Hepatocyte (in vitro differentiated cells): Measurements from ENCODE around the gene CACFD1. TPM values are rescaled to one million over a fixed set of nuclear protein-coding genes. Genes with fewer than 3 reads are reported as not detected.

ENCODE experiments used
- DNase-seq: peaks from one replicate; pipeline ENCODE4 v3.0.0-alpha.2; 2016; ENCODE audit warnings: low spot score
- H2AFZ ChIP-seq: fragments of 200-600 bp; sonication (generic); 2 replicates; pipeline ENCODE4 v1.6.0; 2016; ENCODE audit warnings: antibody characterized with exemption, mild to moderate bottlenecking
- H3K27ac ChIP-seq: fragments of 200-600 bp; sonication (generic); 2 replicates; pipeline ENCODE4 v1.5.1; 2016; ENCODE audit warnings: mild to moderate bottlenecking
- H3K27me3 ChIP-seq: fragments of 200-600 bp; sonication (generic); 2 replicates; pipeline ENCODE4 v1.6.1; 2016
- H3K36me3 ChIP-seq: fragments of 200-600 bp; sonication (generic); replicated peaks from 2 replicates; pipeline ENCODE4 v1.5.1; 2016; ENCODE audit warnings: low read depth; ENCODE audit not compliant: insufficient read depth
- H3K4me1 ChIP-seq: fragments of 200-600 bp; sonication (generic); 2 replicates; pipeline ENCODE4 v1.5.1; 2016; ENCODE audit warnings: mild to moderate bottlenecking, moderate library complexity; ENCODE audit not compliant: insufficient read depth
- H3K4me2 ChIP-seq: fragments of 200-600 bp; sonication (generic); 2 replicates; pipeline ENCODE4 v1.6.0; 2016
- H3K4me3 ChIP-seq: fragments of 200-600 bp; sonication (generic); 2 replicates; pipeline ENCODE4 v1.5.1; 2016; ENCODE audit warnings: mild to moderate bottlenecking
- H3K79me2 ChIP-seq: fragments of 200-600 bp; sonication (generic); 2 replicates; pipeline ENCODE4 v1.6.0; 2017; ENCODE audit warnings: mild to moderate bottlenecking
- H3K9me2 ChIP-seq: fragments of 200-600 bp; sonication (generic); replicated peaks from 2 replicates; pipeline ENCODE4 v1.6.0; 2017; ENCODE audit warnings: mild to moderate bottlenecking; ENCODE audit not compliant: insufficient read depth
- H3K9me3 ChIP-seq: fragments of 200-600 bp; sonication (generic); 2 replicates; pipeline ENCODE4 v1.5.1; 2016; ENCODE audit warnings: low read depth, mild to moderate bottlenecking
- H4K20me1 ChIP-seq: fragments of 200-600 bp; sonication (generic); 2 replicates; pipeline ENCODE4 v1.6.0; 2016; ENCODE audit warnings: mild to moderate bottlenecking; ENCODE audit not compliant: insufficient read depth, poor library complexity, severe bottlenecking
- CTCF ChIP-seq: fragments of 200-600 bp; sonication (generic); IDR thresholded peaks from 2 replicates; pipeline ENCODE4 v1.5.1; 2016; ENCODE audit warnings: antibody characterized with exemption, mild to moderate bottlenecking; ENCODE audit not compliant: poor library complexity
- EZH2 ChIP-seq: fragments of 200-600 bp; sonication (generic); IDR thresholded peaks from 2 replicates; pipeline ENCODE4 v1.6.1; 2016; ENCODE audit warnings: antibody characterized with exemption, mild to moderate bottlenecking, borderline replicate concordance
- EZH2phosphoT487 ChIP-seq: fragments of 200-600 bp; sonication (generic); IDR thresholded peaks from one replicate; pipeline ENCODE4 v1.6.1; 2018; ENCODE audit warnings: antibody characterized with exemption, mild to moderate bottlenecking, low read depth, moderate library complexity; ENCODE audit not compliant: unreplicated experiment, severe bottlenecking
- WGBS: methylation state at CpG from one replicate; pipeline ENCODE4 v1.1.6; 2016; ENCODE audit warnings: low lambda C conversion rate; ENCODE audit errors: missing lambda C conversion rate; 5-methylcytosine and 5-hydroxymethylcytosine counted together
- polyA plus RNA-seq: library from polyadenylated mRNA; unstranded; fragments of >200 nt; fragmentation: Nextera tagmentation; extraction: Ambion mirVana; gene quantifications from 2 replicates; pipeline ENCODE4 v1.2.1, GENCODE V29; 2016
- total RNA-seq: library from RNA; depleted of rRNA; stranded (reverse); fragments of >200 nt; gene quantifications from 2 replicates; pipeline ENCODE4 v1.2.3, GENCODE V29; 2014

Gene CACFD1
- total and polyA plus RNA-seq, 2 experiments from 2014 or later = 31.5 to 49.2 TPM

DNA sequence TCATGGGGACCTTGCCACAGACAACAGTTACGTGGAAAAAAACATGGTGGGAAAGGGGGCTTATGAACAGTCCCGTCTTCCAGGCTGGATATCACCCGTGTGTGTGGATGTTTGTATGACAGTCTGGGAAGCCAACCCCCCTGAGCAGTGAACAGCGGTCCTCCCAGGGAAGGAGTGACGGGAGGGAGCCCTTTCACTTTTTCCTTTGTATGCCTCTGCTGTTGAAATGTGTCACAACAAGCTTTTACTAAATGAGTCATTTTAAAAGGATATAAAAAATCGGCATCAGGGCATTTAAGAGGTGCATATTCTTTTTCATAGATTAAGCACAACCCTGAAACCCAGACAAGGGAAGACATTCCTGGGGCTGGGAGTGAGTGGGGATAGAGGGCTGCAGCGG lies 59.9 kb downstream of the CACFD1 start:
- no peaks in the 10 kb centered on the region for H3K36me3 ChIP-seq
- H3K4me3 ChIP-seq = no peak overlapping the region
- no peak overlapping the region for H3K4me2 ChIP-seq
- peaks cover under 1% of the 10 kb centered on the region for H3K4me1 ChIP-seq
- no peak for DNase-seq
- no peaks in the 10 kb centered on the region for H3K9me2 ChIP-seq
- no peaks in the 10 kb centered on the region for H4K20me1 ChIP-seq
- no peaks in the 10 kb centered on the region for H3K27me3 ChIP-seq
- no peak for TF ChIP-seq EZH2phosphoT487
- TF ChIP-seq EZH2 = no peak
- TF ChIP-seq CTCF = no peak
- no peaks in the 10 kb centered on the region for H3K9me3 ChIP-seq
- WGBS = 74% methylated on average over 7 of the region's 7 CpGs
- H3K27ac ChIP-seq = no peak overlapping the region
- no peaks in the 10 kb centered on the region for H3K79me2 ChIP-seq
- no peak overlapping the region for H2AFZ ChIP-seq

DNA sequence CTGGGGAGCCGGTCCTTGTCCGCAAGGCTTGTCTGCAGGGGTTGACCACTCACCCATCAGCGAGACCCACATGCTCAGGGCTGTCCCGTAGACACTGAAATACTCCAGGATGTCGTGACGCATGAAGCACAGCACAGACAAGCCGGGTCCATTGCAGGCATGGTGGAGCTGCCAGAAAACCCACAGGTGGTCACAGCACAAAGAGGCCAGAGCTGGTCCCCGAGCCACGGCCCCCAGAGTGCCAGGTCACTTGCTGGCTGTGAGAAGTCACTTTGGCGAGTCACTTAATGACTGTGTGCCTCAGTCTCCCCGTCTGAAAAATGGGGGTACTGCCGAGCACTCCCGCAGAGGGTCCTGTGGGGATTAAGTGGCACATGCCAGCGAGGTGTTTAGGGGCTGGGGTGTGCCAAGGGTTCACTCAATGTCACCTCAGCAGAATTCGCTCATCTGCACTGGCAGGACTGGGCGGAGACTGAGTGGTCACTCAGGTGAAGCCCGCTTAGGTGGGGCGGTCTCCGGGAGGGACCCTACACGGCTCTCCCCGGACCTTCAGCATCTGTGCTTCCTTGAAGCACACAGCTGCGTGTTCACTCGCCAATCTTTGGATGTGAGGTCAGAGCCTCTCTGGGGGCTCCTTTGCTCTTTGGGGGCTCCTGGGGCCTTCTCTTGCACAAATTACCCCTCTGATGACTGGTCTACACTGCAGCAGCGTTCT lies 60.5 kb downstream of the CACFD1 start:
- Histone ChIP-seq H3K36me3 (no peaks in the 10 kb centered on the region), H3K27me3 (no peaks in the 10 kb centered on the region), H3K27ac (no peak overlapping the region), H3K4me2 (no peak overlapping the region), H3K9me2 (no peaks in the 10 kb centered on the region), H4K20me1 (no peaks in the 10 kb centered on the region), H2AFZ (no peak overlapping the region), H3K4me3 (no peak overlapping the region), H3K79me2 (no peaks in the 10 kb centered on the region), H3K4me1 (no peaks in the 10 kb centered on the region), H3K9me3 (no peaks in the 10 kb centered on the region)
- WGBS = 93% methylated on average over 24 of the region's 24 CpGs
- DNase-seq = no peak
- TF ChIP-seq CTCF (no peak), EZH2phosphoT487 (no peak), EZH2 (no peak)

Other genes starting within 250 kb of the CACFD1 start
- 3.4 and 4.8 TPM in 2 replicates for gene ABO, start 184.8 kb upstream of the CACFD1 start, total RNA-seq
- 9.5 and 15.7 TPM in 2 replicates for gene ABO, start 184.8 kb upstream of the CACFD1 start, polyA plus RNA-seq
- gene SURF6, start 123.8 kb upstream of the CACFD1 start, total RNA-seq = 20.2 and 23.4 TPM in 2 replicates
- 22.9 and 24.3 TPM in 2 replicates for gene SURF6, start 123.8 kb upstream of the CACFD1 start, polyA plus RNA-seq
- 15.3 and 18.8 TPM in 2 replicates for gene MED22, start 111.8 kb upstream of the CACFD1 start, total RNA-seq
- 18.7 and 23.4 TPM in 2 replicates for gene MED22, start 111.8 kb upstream of the CACFD1 start, polyA plus RNA-seq
- gene RPL7A, start 111.8 kb upstream of the CACFD1 start, total RNA-seq = 2,138 and 2,226 TPM in 2 replicates
- gene RPL7A, start 111.8 kb upstream of the CACFD1 start, polyA plus RNA-seq = 377 and 404 TPM in 2 replicates
- 33.9 and 37.4 TPM in 2 replicates for gene SURF1, start 103.5 kb upstream of the CACFD1 start, total RNA-seq
- gene SURF1, start 103.5 kb upstream of the CACFD1 start, polyA plus RNA-seq = 76.5 and 83.9 TPM in 2 replicates
- 13.2 and 13.6 TPM in 2 replicates for gene SURF2, start 103.4 kb upstream of the CACFD1 start, total RNA-seq
- 22.9 and 25.5 TPM in 2 replicates for gene SURF2, start 103.4 kb upstream of the CACFD1 start, polyA plus RNA-seq
- gene SURF4, start 83.9 kb upstream of the CACFD1 start, total RNA-seq = 354 and 374 TPM in 2 replicates
- 294 and 360 TPM in 2 replicates for gene SURF4, start 83.9 kb upstream of the CACFD1 start, polyA plus RNA-seq
- 0.10 and 0.48 TPM in 2 replicates for gene STKLD1, start 83.6 kb upstream of the CACFD1 start, total RNA-seq
- 1.6 and 2.5 TPM in 2 replicates for gene STKLD1, start 83.6 kb upstream of the CACFD1 start, polyA plus RNA-seq
- gene REXO4, start 42.0 kb upstream of the CACFD1 start, total RNA-seq = 16.6 and 19.4 TPM in 2 replicates
- gene REXO4, start 42.0 kb upstream of the CACFD1 start, polyA plus RNA-seq = 17.2 and 18.0 TPM in 2 replicates
- gene ADAMTS13, start 37.6 kb upstream of the CACFD1 start, total RNA-seq = 1.5 and 6.8 TPM in 2 replicates
- gene ADAMTS13, start 37.6 kb upstream of the CACFD1 start, polyA plus RNA-seq = 6.5 and 11.4 TPM in 2 replicates
- 5.7 and 7.3 TPM in 2 replicates for gene SLC2A6, start 19.1 kb downstream of the CACFD1 start, total RNA-seq
- 10.6 and 14.8 TPM in 2 replicates for gene SLC2A6, start 19.1 kb downstream of the CACFD1 start, polyA plus RNA-seq
- gene MYMK, start 65.0 kb downstream of the CACFD1 start, total RNA-seq = not detected in 2 replicates
- gene MYMK, start 65.0 kb downstream of the CACFD1 start, polyA plus RNA-seq = 0.91 and 1.3 TPM in 2 replicates
- 2.2 and 2.7 TPM in 2 replicates for gene ADAMTSL2, start 74.7 kb downstream of the CACFD1 start, total RNA-seq
- gene ADAMTSL2, start 74.7 kb downstream of the CACFD1 start, polyA plus RNA-seq = 1.5 and 2.3 TPM in 2 replicates
- 0.68 and 1.0 TPM in 2 replicates for gene FAM163B, start 149.4 kb downstream of the CACFD1 start, total RNA-seq
- 0.35 TPM in 1 of 2 replicates, not detected in the other for gene FAM163B, start 149.4 kb downstream of the CACFD1 start, polyA plus RNA-seq
- gene DBH, start 176.4 kb downstream of the CACFD1 start, total RNA-seq = not detected in 2 replicates
- 0.32 and 0.44 TPM in 2 replicates for gene DBH, start 176.4 kb downstream of the CACFD1 start, polyA plus RNA-seq